GM23338 (cell line): ENCODE results near the gene PLAC8L1. TPM values are rescaled to one million over a fixed set of nuclear protein-coding genes. Genes with fewer than 3 reads are reported as not detected.
A peak's percentile ranks its signal among the peaks of the same experiment; 100 is the strongest.

ENCODE experiments used
- ATAC-seq: fragments of 200-7000 bp; cut with Tn5 transposase; 3 replicates; pipeline ENCODE4 v1.9.1; 2020
- DNase-seq: peaks from one replicate; pipeline ENCODE4 v3.0.0-alpha.2; 2015; ENCODE audit warnings: low spot score
- H2AFZ ChIP-seq: fragments of 200-600 bp; sonication (generic); 2 replicates; pipeline ENCODE4 v1.8.0; 2016; ENCODE audit warnings: antibody characterized with exemption, mild to moderate bottlenecking, moderate library complexity
- H3F3A ChIP-seq: fragments of 200-600 bp; sonication (generic); replicated peaks from 2 replicates; pipeline ENCODE4 v1.8.0; 2017; ENCODE audit warnings: antibody characterized with exemption, mixed run types, low read depth
- H3K27ac ChIP-seq: fragments of 200-600 bp; sonication (generic); 2 replicates; pipeline ENCODE4 v1.6.1; 2016; ENCODE audit warnings: low read depth
- H3K27me3 ChIP-seq: fragments of 200-600 bp; sonication (generic); 2 replicates; pipeline ENCODE4 v1.8.0; 2016; ENCODE audit warnings: mild to moderate bottlenecking, mixed run types, moderate library complexity; ENCODE audit not compliant: insufficient read depth
- H3K36me3 ChIP-seq: fragments of 200-600 bp; sonication (generic); 2 replicates; pipeline ENCODE4 v1.8.0; 2016; ENCODE audit warnings: mild to moderate bottlenecking; ENCODE audit not compliant: insufficient read depth
- H3K4me1 ChIP-seq: fragments of 200-600 bp; sonication (generic); 2 replicates; pipeline ENCODE4 v1.8.0; 2016; ENCODE audit warnings: mild to moderate bottlenecking, moderate library complexity; ENCODE audit not compliant: insufficient read depth
- H3K4me2 ChIP-seq: fragments of 200-600 bp; sonication (generic); 2 replicates; pipeline ENCODE4 v1.7.1; 2017; ENCODE audit warnings: mixed run types
- H3K4me3 ChIP-seq: fragments of 200-600 bp; sonication (generic); 2 replicates; pipeline ENCODE4 v1.6.1; 2016; ENCODE audit warnings: mixed run types
- H3K79me2 ChIP-seq: fragments of 200-600 bp; sonication (generic); replicated peaks from 2 replicates; pipeline ENCODE4 v1.8.0; 2017; ENCODE audit warnings: mild to moderate bottlenecking; ENCODE audit not compliant: insufficient read depth
- H3K9me2 ChIP-seq: fragments of 200-600 bp; sonication (generic); 2 replicates; pipeline ENCODE4 v1.8.0; 2017; ENCODE audit not compliant: insufficient read depth
- H4K20me1 ChIP-seq: fragments of 200-600 bp; sonication (generic); replicated peaks from 2 replicates; pipeline ENCODE4 v1.8.0; 2017; ENCODE audit warnings: mild to moderate bottlenecking; ENCODE audit not compliant: insufficient read depth
- H3K27ac Mint-ChIP-seq: 2 replicates; pipeline ENCODE4 v1.8.0; 2020; ENCODE audit warnings: inconsistent platforms, mild to moderate bottlenecking, moderate library complexity, mixed read lengths
- H3K27me3 Mint-ChIP-seq: 3 replicates; pipeline ENCODE4 v1.8.0; 2022; ENCODE audit warnings: low read depth, mild to moderate bottlenecking, moderate library complexity, mixed read lengths, inconsistent platforms; ENCODE audit not compliant: insufficient read depth, poor library complexity
- H3K36me3 Mint-ChIP-seq: 3 replicates; pipeline ENCODE4 v1.8.0; 2021; ENCODE audit warnings: low read depth, mild to moderate bottlenecking, inconsistent platforms, moderate library complexity, mixed read lengths
- H3K4me1 Mint-ChIP-seq: 3 replicates; pipeline ENCODE4 v1.8.0; 2020; ENCODE audit warnings: mild to moderate bottlenecking, inconsistent platforms, mixed read lengths
- H3K4me3 Mint-ChIP-seq: 3 replicates; pipeline ENCODE4 v1.8.0; 2021; ENCODE audit warnings: moderate library complexity, mild to moderate bottlenecking, inconsistent platforms, mixed read lengths
- H3K9me3 Mint-ChIP-seq: 3 replicates; pipeline ENCODE4 v1.8.0; 2020; ENCODE audit warnings: moderate library complexity, mild to moderate bottlenecking, inconsistent platforms, mixed read lengths
- JUNB ChIP-seq: IDR thresholded peaks from one replicate; pipeline ENCODE4 v1.6.1; 2016; ENCODE audit warnings: antibody characterized with exemption; ENCODE audit not compliant: unreplicated experiment
- POLR2AphosphoS5 ChIP-seq: IDR thresholded peaks from 2 replicates; pipeline ENCODE4 v1.6.1; 2016; ENCODE audit warnings: antibody characterized with exemption, low read depth
- REST ChIP-seq: IDR thresholded peaks from one replicate; pipeline ENCODE4 v1.6.1; 2018; ENCODE audit warnings: antibody characterized with exemption; ENCODE audit not compliant: unreplicated experiment
- ZNF114 ChIP-seq: fragments of 250-450 bp; sonication (Bioruptor Pico); IDR thresholded peaks from 2 replicates; pipeline ENCODE4 v1.5.0; 2020; ENCODE audit warnings: mild to moderate bottlenecking, moderate library complexity
- ZNF462 ChIP-seq: fragments of 250-450 bp; sonication (Bioruptor Pico); IDR thresholded peaks from 2 replicates; pipeline ENCODE4 v1.5.0; 2020; ENCODE audit warnings: mild to moderate bottlenecking, moderate library complexity
- polyA plus RNA-seq: library from polyadenylated mRNA; unstranded; fragments of >200 nt; fragmentation: Nextera tagmentation; extraction: Ambion mirVana; gene quantifications from 2 replicates; pipeline ENCODE4 v1.2.1, GENCODE V29; 2016
- total RNA-seq: library from RNA; depleted of rRNA; stranded (reverse); fragments of >200 nt; shearing (Covaris generic); gene quantifications from 2 replicates; pipeline ENCODE4 v1.2.3, GENCODE V29; 2014

PLAC8L1 gene
- total and polyA plus RNA-seq, 2 experiments from 2014 or later, result 2.0 TPM; not detected in 1

- TF ChIP-seq REST, result no peak
- no peak for TF ChIP-seq POLR2AphosphoS5
- TF ChIP-seq JUNB, result no peak
- no peak for TF ChIP-seq ZNF114 (CRISPR knock-in tag)
Measured at GRCh38 chr5:146103594-146103993, 1.8 kb downstream of the PLAC8L1 start (continued).

- Histone ChIP-seq H3K9me2 (no peaks in the 10 kb centered on the region), H3K79me2 (no peaks in the 10 kb centered on the region), H3K27ac (peak overlapping the region; percentile 40; the same call in 1 of the 2 replicates), H4K20me1 (no peaks in the 10 kb centered on the region), H3K27me3 (no peaks in the 10 kb centered on the region), H3F3A (no peaks in the 10 kb centered on the region), H3K4me1 (peaks cover 10% of the 10 kb centered on the region; the same call in 1 of the 2 replicates), H2AFZ (no peak overlapping the region), H3K4me3 (no peak overlapping the region), H3K4me2 (no peak overlapping the region), H3K36me3 (no peaks in the 10 kb centered on the region)
- H3K9me3 Mint-ChIP-seq, result no peaks in the 10 kb centered on the region
- H3K4me3 Mint-ChIP-seq, result no peak overlapping the region
- ATAC-seq (peak; percentile 89), DNase-seq (peak; percentile 65)
- TF ChIP-seq ZNF462 (no peak), JUNB (no peak)
- H3K27me3 Mint-ChIP-seq, result no peaks in the 10 kb centered on the region
- peak overlapping the region; percentile 66 for H3K27ac Mint-ChIP-seq
- peaks cover 20% of the 10 kb centered on the region for H3K4me1 Mint-ChIP-seq
- peaks cover 4% of the 10 kb centered on the region; the same call in 1 of the 3 replicates for H3K36me3 Mint-ChIP-seq
Measured at GRCh38 chr5:146101646-146102045, 3.7 kb downstream of the PLAC8L1 start.
